LNCAP (cell line): ENCODE results near the gene LRP2.

Source experiments
- TF ChIP-seq, protein P1 (sequence below): fragments of 450-650 bp; IDR thresholded peaks from 2 replicates; pipeline ENCODE4 v1.5.1; 2017; ENCODE audit warnings: mild to moderate bottlenecking

The LRP2 gene

DNA sequence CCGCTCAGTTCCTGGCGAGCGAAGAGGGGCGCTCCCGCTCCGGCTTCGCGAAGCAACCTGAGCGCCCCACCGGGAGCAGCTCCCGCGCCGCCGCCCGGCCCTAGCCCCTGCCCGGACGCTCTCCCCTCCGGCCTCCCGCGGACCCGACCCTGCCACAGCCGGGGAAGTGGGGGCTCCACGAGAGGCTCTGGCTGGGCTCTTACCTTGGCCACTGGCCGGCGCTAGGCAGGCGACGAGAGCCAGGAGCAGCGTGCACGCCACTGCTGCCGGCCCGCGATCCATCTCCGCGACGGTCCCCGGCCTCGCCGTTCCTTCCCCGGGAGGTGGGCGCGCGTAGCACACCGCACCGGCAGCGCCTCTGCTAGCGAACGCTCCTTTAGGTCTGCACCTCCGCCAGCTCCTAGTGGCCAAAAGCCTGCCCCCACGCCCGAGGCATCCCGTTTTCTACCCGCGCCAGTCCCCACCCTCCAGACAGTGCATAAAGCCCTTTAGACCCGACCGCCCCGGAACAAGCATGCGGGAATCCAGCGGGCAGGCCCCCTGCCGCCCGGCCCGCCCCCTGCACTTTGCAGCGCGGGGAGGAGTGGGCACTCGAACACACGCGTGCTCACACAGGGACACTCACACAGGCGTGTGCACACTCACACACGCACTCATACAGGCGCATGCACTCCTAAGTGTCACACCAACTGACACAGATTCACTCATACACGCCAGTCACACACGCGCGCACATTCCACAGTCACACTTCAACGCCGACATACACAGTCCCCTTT is at the start of gene LRP2:
Gene LRP2, minus strand, starts transcription at position 417 of the 776 bp plus-strand sequence. Its CDS starts 135 bp downstream, at position 282.
- TF ChIP-seq, protein P1, sequence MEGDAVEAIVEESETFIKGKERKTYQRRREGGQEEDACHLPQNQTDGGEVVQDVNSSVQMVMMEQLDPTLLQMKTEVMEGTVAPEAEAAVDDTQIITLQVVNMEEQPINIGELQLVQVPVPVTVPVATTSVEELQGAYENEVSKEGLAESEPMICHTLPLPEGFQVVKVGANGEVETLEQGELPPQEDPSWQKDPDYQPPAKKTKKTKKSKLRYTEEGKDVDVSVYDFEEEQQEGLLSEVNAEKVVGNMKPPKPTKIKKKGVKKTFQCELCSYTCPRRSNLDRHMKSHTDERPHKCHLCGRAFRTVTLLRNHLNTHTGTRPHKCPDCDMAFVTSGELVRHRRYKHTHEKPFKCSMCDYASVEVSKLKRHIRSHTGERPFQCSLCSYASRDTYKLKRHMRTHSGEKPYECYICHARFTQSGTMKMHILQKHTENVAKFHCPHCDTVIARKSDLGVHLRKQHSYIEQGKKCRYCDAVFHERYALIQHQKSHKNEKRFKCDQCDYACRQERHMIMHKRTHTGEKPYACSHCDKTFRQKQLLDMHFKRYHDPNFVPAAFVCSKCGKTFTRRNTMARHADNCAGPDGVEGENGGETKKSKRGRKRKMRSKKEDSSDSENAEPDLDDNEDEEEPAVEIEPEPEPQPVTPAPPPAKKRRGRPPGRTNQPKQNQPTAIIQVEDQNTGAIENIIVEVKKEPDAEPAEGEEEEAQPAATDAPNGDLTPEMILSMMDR: no peak

DNA sequence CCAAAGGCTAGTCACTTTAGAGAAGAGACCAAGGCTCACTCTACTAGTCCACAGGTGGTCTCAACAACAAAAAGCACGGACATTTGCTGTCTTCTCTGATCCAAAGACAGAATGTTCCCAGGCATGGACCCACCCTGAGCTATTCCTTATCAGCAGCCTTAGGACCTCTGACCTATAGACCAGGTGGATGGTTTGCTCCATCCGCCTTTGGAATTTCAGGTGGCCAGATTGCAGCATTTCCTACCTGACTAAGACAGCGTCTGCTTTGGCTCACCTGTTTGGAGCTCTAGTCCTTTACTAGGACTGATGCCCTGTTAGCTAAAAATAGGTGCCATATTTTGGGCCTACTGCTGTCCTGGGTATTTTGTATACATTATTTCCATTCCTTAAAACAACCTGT is 44.6 kb upstream of the LRP2 start:
- TF ChIP-seq, protein P1: no peak

DNA sequence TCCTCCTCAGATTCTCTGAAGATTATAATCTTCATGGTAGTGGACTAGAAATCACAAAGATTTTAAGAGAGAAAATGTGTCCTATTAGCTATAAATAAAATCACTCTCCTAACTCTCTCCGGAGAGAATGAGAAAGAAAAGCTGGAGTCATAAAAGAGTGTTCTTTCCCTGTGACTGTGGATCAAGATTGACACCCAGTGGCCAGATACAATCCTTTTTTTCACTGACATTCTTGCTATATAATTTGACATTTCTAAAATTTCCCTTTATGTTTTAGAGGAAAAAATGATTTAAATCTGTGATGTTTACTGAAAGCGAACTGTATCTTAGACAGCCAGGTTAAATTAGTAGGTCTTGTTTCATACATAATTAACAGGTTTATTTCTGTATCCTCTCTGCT is 35.4 kb upstream of the LRP2 start:
- TF ChIP-seq, protein P1: peak; percentile 49

GRCh38 chr2:169395821-169396374 is 33.6 kb upstream of the LRP2 start:
- TF ChIP-seq, protein P1: no peak

- TF ChIP-seq, protein P1: no peak
Measured at GRCh38 chr2:169393068-169393590, 30.8 kb upstream of the LRP2 start.

DNA sequence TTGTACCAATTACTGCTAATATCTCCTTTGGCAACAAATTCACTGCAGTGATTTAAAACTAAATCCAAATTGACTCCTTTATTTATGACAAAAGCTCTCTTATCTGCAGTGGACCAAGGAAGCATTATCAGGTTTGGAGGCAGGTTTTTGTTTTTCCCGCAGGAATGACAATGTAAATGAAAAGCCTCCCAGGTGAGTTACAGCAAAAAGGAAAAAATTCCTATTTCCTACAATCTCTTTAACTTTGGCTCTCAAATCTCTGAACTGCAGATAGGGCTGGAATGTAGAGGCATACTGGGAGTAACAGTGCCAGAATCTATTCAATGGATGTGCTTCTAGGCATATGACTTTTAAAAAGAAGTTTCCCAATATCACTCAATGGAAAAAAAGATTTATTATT is 28.9 kb upstream of the LRP2 start:
- TF ChIP-seq, protein P1: no peak

DNA sequence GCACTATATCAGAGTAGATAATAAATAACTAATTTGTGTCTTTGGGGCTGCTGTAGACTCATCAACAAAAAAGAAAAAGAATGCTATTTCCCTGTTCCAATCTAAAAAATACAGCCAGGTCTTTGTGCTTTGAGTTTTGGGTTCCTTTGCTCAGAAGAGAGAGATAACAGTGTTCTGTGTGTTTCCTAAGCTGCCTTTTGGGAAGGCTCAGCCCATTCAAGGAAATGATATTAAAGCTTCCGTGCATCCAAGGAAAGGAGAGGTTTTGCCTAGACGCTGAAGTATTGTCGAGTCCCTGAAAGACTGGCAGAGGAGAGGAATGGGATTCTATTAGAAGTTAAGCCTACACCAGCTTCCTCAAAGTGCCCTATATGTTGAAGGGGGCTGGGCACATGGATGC is 25.8 kb upstream of the LRP2 start:
- TF ChIP-seq, protein P1: no peak
